Activated CD4-positive, alpha-beta T cell treated with anti-CD3 and anti-CD28 coated beads, Interleukin-2, amount 10 ng/mL, durations not matched to agents 24 days and 14 days (primary cell): ENCODE measurements around the gene SNAP29. TPM values are rescaled to one million over a fixed set of nuclear protein-coding genes. Genes with fewer than 3 reads are reported as not detected.
"Not testable (repeated sequence)": the region's sequence is repeated elsewhere in the genome, so short reads cannot be mapped to it uniquely, and the experiment has no call there.

Source experiments
- DNase-seq: peaks from one replicate; pipeline ENCODE4 v3.0.0; 2022
- H3K27ac Mint-ChIP-seq: one replicate; pipeline ENCODE4 v1.8.0; 2022; ENCODE audit warnings: mild to moderate bottlenecking, mixed read lengths
- H3K27me3 Mint-ChIP-seq: one replicate; pipeline ENCODE4 v1.8.0; 2022; ENCODE audit warnings: mixed read lengths
- H3K36me3 Mint-ChIP-seq: one replicate; pipeline ENCODE4 v1.8.0; 2022; ENCODE audit warnings: low read depth, mild to moderate bottlenecking, mixed read lengths
- H3K4me1 Mint-ChIP-seq: one replicate; pipeline ENCODE4 v1.8.0; 2021; ENCODE audit warnings: mixed read lengths
- H3K4me3 Mint-ChIP-seq: one replicate; pipeline ENCODE4 v1.8.0; 2022; ENCODE audit warnings: mild to moderate bottlenecking, moderate library complexity, mixed read lengths
- H3K9me3 Mint-ChIP-seq: one replicate; pipeline ENCODE4 v1.8.0; 2021; ENCODE audit warnings: mixed read lengths
- intact Hi-C: fragments of 100-400 bp; cut with micrococcal nuclease; formaldehyde crosslinking; loops from one replicate; pipeline ENCODE4 v1.15.1; 2023
- total RNA-seq: library from RNA; stranded (reverse); gene quantifications from 2 replicates; pipeline ENCODE4 v1.2.3, GENCODE V29; 2022

The SNAP29 gene
- total RNA-seq, 1 donor from 2014 or later: 24.3 TPM

DNA sequence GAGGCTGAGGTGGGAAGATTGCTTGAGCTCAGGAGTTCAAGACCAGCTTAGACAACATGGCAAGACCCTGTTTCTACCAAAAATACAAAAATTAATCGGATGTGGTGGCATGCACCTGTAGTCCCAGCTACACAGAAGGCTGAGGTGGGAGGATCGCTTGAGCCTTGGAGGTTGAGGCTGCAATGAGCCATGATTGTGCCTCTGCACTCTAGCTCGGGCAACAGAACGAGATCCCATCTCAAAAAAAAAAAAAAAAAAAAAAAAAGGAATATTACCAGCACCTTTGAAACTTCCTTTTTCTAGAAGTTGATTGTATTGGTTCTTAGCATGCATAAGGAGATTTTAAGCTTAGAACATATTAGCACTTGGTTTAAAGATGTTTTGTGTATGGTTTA lies 69.8 kb downstream of the SNAP29 start:
- DNase-seq: no peak
- peaks cover 33% of the 10 kb centered on the region for H3K36me3 Mint-ChIP-seq
- peaks cover 24% of the 10 kb centered on the region for H3K4me1 Mint-ChIP-seq
- no peak overlapping the region for H3K4me3 Mint-ChIP-seq
- H3K27ac Mint-ChIP-seq: no peak overlapping the region
- intact Hi-C loops: no loop called here
- H3K9me3 Mint-ChIP-seq: no peaks in the 10 kb centered on the region
- no peaks in the 10 kb centered on the region for H3K27me3 Mint-ChIP-seq

DNA sequence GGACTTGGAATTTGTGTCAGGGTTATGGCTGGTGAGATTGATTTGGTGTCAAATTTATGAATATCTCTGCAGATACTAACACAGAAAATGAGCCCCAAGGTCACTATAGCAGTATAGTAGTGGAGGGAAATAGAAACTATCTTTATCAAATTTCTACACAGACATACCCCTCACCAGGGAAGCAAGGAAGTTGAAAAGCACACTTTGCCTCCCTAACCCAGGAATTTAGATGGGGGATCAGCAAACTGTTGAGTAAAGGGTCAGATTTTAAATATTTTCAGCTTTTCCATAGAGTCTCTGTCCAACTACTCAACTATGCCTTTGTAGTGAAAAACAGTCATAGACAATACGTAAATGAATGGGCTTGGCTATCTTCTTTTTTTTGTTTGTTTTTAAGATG lies 71.2 kb downstream of the SNAP29 start:
- intact Hi-C loops: no loop called here
- Mint-ChIP-seq H3K36me3 (peaks cover 41% of the 10 kb centered on the region), H3K4me3 (no peak overlapping the region), H3K4me1 (peaks cover 22% of the 10 kb centered on the region), H3K27me3 (no peaks in the 10 kb centered on the region), H3K27ac (no peak overlapping the region), H3K9me3 (no peaks in the 10 kb centered on the region)
- no peak for DNase-seq

DNA sequence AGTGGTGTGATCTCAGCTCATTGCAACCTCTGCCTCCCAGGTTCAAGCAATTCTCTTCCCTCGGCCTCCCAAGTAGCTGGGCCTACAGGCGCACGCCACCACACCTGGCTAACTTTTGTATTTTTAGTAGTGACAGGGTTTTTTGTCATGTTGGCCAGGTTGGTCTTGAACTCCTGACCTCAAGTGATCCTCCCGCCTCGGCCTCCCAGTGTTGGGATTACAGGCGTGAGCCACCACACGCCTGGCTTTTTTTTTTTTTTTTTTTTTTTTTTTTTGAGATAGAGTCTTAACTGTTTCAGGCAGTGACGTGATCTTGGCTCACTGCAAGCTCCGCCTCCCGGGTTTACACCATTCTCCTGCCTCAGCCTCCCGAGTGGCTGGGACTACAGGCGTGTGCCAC lies 71.6 kb downstream of the SNAP29 start:
- DNase-seq, H3K27ac Mint-ChIP-seq, H3K4me3 Mint-ChIP-seq, H3K27me3 Mint-ChIP-seq, intact Hi-C loops, H3K9me3 Mint-ChIP-seq: not testable (repeated sequence)
- H3K36me3 Mint-ChIP-seq: peaks cover 45% of the 10 kb centered on the region
- H3K4me1 Mint-ChIP-seq: peaks cover 22% of the 10 kb centered on the region

DNA sequence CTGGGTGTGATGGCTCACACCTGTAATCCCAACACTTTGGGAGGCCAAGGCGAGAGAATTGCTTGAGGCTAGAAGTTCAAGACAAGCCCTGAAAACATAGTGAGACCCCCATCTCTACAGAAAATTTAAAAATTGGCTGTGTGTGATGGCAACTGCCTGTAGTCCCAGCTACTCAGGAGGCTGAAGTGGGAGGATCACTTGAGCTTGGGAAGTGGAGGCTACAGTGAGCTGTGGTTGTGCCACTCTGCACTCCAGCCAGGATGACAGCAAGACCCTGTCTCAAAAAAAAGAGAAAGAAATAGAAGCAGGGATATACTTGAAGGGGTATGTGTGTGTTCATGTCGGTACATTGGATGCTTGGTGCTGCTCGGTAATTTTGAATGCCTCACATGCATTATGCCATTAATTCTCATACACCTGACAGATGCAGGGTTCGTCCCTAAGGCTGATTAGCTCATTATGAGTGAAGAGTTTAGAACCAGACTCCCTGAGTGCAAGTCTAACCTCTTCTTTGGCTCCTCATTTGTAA lies 72.4 kb downstream of the SNAP29 start:
- no peak overlapping the region for H3K4me3 Mint-ChIP-seq
- no peaks in the 10 kb centered on the region for H3K9me3 Mint-ChIP-seq
- peaks cover 20% of the 10 kb centered on the region for H3K4me1 Mint-ChIP-seq
- intact Hi-C loops: no loop called here
- no peak for DNase-seq
- no peaks in the 10 kb centered on the region for H3K27me3 Mint-ChIP-seq
- peaks cover 42% of the 10 kb centered on the region for H3K36me3 Mint-ChIP-seq
- H3K27ac Mint-ChIP-seq: no peak overlapping the region

DNA sequence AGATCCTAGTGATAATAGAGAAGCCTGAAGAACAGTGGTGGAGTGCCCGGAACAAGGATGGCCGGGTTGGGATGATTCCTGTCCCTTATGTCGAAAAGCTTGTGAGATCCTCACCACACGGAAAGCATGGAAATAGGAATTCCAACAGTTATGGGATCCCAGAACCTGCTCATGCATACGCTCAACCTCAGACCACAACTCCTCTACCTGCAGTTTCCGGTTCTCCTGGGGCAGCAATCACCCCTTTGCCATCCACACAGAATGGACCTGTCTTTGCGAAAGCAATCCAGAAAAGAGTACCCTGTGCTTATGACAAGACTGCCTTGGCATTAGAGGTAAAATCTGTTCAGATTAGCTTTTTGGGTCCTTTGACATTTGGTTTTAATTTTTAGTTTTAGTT lies 75.1 kb downstream of the SNAP29 start:
- Mint-ChIP-seq H3K4me3 (no peak overlapping the region), H3K27ac (no peak overlapping the region), H3K4me1 (peaks cover 29% of the 10 kb centered on the region), H3K9me3 (no peaks in the 10 kb centered on the region), H3K27me3 (no peaks in the 10 kb centered on the region), H3K36me3 (peaks cover 47% of the 10 kb centered on the region)
- intact Hi-C loops: no loop called here
- no peak for DNase-seq

DNA sequence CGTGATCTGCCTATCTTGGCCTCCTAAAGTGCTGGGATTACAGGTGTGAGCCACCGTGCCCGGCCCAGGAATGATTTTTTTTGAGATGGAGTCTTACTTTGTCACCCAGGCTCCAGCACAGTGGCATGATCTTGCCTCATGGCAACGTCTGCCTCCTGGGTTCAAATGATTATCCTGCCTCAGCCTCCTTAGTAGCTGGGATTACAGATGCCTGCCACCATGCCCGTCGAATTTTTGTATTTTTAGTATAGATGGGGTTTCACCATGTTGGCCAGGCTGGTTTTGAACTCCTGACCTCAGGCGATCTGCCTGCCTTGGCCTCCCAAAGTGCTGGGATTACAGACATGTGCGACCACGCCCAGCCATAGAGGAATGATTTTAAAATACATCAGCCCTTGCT lies 76.2 kb downstream of the SNAP29 start:
- peaks cover 46% of the 10 kb centered on the region for H3K36me3 Mint-ChIP-seq

DNA sequence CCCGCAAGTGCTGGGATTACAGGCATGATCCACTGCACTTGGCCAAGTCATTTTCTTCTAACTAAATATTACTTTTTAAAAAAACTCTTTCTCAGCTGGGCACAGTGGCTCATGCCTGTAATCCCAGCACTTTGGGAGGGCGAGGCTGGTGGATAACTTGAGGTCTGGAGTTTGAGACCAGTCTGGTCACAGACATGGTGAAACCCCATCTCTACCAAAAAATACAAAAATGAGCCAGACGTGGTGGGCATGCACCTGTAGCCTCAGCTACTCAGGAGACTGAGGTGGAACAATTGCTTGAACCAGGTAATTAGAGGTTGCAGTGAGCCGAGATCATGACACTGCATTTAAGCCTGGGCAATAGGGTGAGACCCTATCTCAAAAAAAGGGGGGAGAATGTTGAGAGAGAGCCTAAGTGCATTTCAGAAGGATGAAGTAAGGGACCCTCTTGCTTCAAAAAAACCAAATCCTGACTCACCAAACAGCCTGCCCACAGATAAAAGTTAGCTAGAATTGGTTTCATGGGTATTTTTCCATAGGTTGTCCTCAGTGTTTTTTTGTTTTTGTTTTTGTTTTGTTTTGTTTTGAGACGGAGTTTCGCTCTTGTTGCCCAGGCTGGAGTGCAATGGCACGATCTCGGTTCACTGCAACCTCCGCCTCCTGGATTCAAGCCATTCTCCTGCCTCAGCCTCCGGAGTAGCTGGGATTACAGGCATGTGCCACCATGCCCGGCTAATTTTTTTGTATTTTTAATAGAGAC lies 77.2 kb downstream of the SNAP29 start:
- H3K9me3 Mint-ChIP-seq, intact Hi-C loops, H3K27me3 Mint-ChIP-seq, H3K4me3 Mint-ChIP-seq, H3K27ac Mint-ChIP-seq, DNase-seq: not testable (repeated sequence)
- H3K4me1 Mint-ChIP-seq: peaks cover 36% of the 10 kb centered on the region
- peaks cover 50% of the 10 kb centered on the region for H3K36me3 Mint-ChIP-seq

More for the DNA sequence above, 76.2 kb downstream of the SNAP29 start:
- H3K27me3 Mint-ChIP-seq, intact Hi-C loops, H3K4me3 Mint-ChIP-seq, DNase-seq, H3K27ac Mint-ChIP-seq, H3K9me3 Mint-ChIP-seq: not testable (repeated sequence)
- peaks cover 28% of the 10 kb centered on the region for H3K4me1 Mint-ChIP-seq

DNA sequence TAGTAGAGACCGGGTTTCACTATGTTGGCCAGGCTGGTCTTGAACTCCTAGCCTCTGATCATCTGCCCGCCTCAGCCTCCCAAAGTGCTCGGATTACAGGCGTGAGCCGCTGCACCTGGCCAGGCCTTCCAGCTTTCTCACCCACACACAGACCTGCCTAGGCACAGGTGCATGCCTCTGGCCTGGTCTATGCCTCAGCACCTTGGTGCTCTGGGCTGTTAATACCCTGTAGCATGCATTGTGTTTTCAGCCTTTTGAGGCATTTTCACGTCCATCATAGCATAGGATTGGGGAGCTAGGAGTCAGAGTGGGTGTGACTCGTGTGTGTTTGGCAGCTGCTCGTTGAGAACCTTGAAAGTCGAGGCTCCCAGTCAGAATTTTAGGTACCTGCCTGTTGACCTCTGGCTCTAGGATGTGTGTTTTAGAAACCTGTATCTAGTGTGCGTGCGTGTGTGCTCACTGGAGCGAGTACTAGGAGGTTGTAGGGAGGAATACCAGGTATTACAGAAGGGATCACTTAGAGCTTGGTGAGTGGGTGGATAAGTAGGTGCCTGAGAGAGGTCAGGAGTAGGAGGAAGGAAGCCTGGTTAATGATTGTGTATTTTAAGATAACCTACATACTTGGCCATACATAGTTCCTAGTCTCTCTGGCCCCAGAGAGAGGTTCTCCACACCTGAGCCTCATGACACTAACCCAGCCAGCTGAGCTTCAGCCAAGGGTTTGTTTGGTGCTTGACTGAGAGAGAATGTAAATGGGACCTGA lies 78.4 kb downstream of the SNAP29 start:
- Mint-ChIP-seq H3K4me3 (no peak overlapping the region), H3K36me3 (peaks cover 54% of the 10 kb centered on the region), H3K27me3 (no peaks in the 10 kb centered on the region), H3K4me1 (peaks cover 39% of the 10 kb centered on the region), H3K27ac (peak overlapping the region; percentile 38), H3K9me3 (no peaks in the 10 kb centered on the region)
- DNase-seq: no peak
- intact Hi-C loops: no loop called here

DNA sequence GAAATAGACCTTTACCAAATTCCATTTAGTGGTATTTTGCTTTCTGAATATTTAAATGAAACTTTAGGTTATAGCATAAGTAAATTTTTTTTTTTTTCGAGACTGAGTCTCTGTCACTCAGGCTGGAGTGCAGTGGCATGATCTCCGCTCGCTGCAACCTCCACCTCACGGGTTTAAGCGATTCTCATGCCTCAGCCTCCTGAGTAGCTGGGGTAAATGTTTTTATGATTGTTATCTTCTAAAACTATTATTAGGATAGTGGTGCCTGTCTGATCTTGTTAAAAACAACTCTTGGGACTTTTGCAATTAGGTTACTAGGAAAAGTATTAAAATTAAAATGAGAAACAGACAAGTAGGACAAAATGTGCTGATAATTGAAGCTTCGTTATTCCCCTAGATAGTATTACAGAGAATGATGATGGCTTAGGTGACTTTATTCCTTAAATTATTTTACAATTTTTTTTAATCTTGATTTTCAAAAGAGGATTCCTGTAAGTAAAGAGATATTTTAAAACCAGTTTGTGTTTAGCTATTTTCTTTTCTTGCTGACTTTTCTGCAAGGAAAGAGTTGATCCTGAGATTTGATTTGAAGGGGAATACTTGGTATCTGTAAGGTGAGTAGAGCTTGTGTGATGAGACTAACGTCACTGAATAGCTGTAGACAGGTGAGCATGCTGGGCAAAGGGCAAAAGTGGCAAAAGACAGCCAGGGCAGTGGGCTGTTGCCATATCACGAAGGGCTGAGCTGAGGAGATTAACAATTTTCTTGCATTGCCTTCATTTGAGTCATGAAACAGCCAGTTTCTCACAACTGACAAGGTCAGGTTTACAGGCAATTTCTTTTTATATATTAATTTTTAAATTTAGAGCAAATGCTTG lies 79.2 kb downstream of the SNAP29 start:
- no peaks in the 10 kb centered on the region for H3K27me3 Mint-ChIP-seq
- H3K36me3 Mint-ChIP-seq: peaks cover 58% of the 10 kb centered on the region
- peaks cover 39% of the 10 kb centered on the region for H3K4me1 Mint-ChIP-seq
- intact Hi-C loops: no loop called here
- no peak overlapping the region for H3K4me3 Mint-ChIP-seq
- DNase-seq: no peak
- H3K27ac Mint-ChIP-seq: no peak overlapping the region
- H3K9me3 Mint-ChIP-seq: no peaks in the 10 kb centered on the region

DNA sequence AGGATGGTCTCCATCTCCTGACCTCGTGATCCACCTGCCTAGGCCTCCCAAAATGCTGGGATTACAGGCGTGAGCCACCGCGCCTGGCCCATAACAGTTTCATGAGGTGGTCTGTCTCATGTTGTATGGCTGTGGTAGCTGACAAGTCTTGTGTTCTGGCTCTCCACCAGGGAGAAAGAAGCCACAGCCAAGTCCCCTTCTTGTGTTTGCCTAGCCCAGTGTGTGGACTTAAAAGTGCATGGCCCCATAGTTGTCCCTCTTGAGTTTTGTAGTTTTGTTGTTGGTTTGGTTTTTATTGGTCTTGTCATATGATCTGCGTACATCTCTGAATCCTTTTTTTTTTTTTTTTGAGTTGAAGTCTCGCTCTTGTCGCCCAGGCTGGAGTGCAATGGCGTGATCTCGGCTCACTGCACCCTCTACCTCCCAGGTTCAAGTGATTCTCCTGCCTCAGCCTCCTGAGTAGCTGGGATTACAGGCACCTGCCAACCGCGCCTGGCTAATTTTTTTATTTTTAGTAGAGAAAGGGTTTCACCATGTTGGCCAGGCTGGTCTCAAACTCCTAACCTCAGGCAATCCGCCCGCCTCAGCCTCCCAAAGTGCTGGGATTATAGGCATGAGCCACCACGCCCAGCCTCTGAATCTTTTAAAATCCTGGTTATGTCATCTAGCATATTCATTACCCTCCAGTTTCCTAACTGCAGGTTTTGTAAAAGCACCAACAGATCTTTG lies 80.8 kb downstream of the SNAP29 start:
- peaks cover 54% of the 10 kb centered on the region for H3K36me3 Mint-ChIP-seq
- peaks cover 44% of the 10 kb centered on the region for H3K4me1 Mint-ChIP-seq
- DNase-seq, intact Hi-C loops, H3K4me3 Mint-ChIP-seq, H3K9me3 Mint-ChIP-seq, H3K27me3 Mint-ChIP-seq, H3K27ac Mint-ChIP-seq: not testable (repeated sequence)

DNA sequence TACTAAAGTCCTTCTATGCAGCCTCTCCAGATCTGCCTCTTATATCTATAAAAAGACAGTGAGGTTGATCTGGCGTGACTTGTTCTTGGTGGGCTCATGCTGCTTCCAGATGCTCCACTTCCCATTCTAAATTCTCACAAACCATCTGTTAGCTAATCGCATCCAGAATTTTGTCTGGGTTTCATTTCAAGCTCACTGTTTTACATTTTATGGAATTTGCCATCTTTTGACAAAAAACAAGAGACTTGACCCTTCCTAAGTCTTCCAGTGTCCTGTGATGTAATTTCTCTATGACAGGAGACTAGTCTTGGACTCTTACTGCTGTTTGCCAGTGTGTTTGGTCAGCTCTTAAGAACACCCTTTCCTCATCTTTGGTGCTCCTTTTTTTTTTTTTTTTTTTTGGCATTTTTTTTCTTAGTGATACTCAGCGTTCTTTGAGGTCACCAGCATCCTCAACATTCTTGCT lies 81.4 kb downstream of the SNAP29 start:
- intact Hi-C loops: no loop called here
- peaks cover 50% of the 10 kb centered on the region for H3K36me3 Mint-ChIP-seq
- no peaks in the 10 kb centered on the region for H3K9me3 Mint-ChIP-seq
- H3K27ac Mint-ChIP-seq: no peak overlapping the region
- H3K4me3 Mint-ChIP-seq: no peak overlapping the region
- H3K4me1 Mint-ChIP-seq: peaks cover 44% of the 10 kb centered on the region
- H3K27me3 Mint-ChIP-seq: no peaks in the 10 kb centered on the region
- DNase-seq: no peak
